ENCODE data around the gene DNLZ. TPM values are rescaled to one million over a fixed set of nuclear protein-coding genes. Genes with fewer than 3 reads are reported as not detected.

Gene DNLZ
- total RNA-seq, 1 donor from 2014 or later, result 40.2 TPM

GRCh38 chr9:136379891-136380290 is 16.3 kb upstream of the DNLZ start:
- intact Hi-C loops (cut with micrococcal nuclease), result no loop called here

GRCh38 chr9:136379401-136379800 is 15.9 kb upstream of the DNLZ start:
- intact Hi-C loops (cut with micrococcal nuclease), result no loop called here
- no peak for DNase-seq

More at GRCh38 chr9:136379891-136380290, 16.3 kb upstream of the DNLZ start:
- DNase-seq (no peak), ATAC-seq (no peak)

GRCh38 chr9:136379003-136379287 is 15.4 kb upstream of the DNLZ start:
- intact Hi-C loops (cut with micrococcal nuclease), result no loop called here
- no peak for ATAC-seq

More at GRCh38 chr9:136379401-136379800, 15.9 kb upstream of the DNLZ start:
- no peak for ATAC-seq

GRCh38 chr9:136378170-136379002 is 14.8 kb upstream of the DNLZ start:
- intact Hi-C loops (cut with micrococcal nuclease), result no loop called here
- ATAC-seq, result peak; percentile 34

More at GRCh38 chr9:136379003-136379287, 15.4 kb upstream of the DNLZ start:
- DNase-seq, result no peak

GRCh38 chr9:136377341-136378169 is 14.0 kb upstream of the DNLZ start:
- intact Hi-C loops (cut with micrococcal nuclease), result no loop called here
- ATAC-seq (no peak), DNase-seq (no peak)

More at GRCh38 chr9:136378170-136379002, 14.8 kb upstream of the DNLZ start:
- DNase-seq, result peak; percentile 59

GRCh38 chr9:136376457-136376856 is 12.9 kb upstream of the DNLZ start:
- ATAC-seq (no peak), DNase-seq (no peak)
- intact Hi-C loops (cut with micrococcal nuclease), result no loop called here

- DNase-seq (no peak), ATAC-seq (no peak)
- intact Hi-C loops (cut with micrococcal nuclease), result no loop called here
These were observed 11.6 kb upstream of the DNLZ start for GRCh38 chr9:136375096-136375495.

GRCh38 chr9:136374183-136374575 is 10.6 kb upstream of the DNLZ start:
- DNase-seq, result no peak
- intact Hi-C loops (cut with micrococcal nuclease), result no loop called here
- ATAC-seq, result no peak

GRCh38 chr9:136373300-136374182 is 10.0 kb upstream of the DNLZ start, which contains the start of gene CARD9:
Gene CARD9 (minus strand): TSS chr9:136373669. CDS start chr9:136372078, 1,591 bp downstream.
- ATAC-seq (peak; percentile 53), DNase-seq (peak; percentile 65)
- intact Hi-C loops (cut with micrococcal nuclease), result no loop called here

- intact Hi-C loops (cut with micrococcal nuclease), result no loop called here
- ATAC-seq (peak; percentile 72), DNase-seq (peak; percentile 74)
These were observed 9.2 kb upstream of the DNLZ start for GRCh38 chr9:136372561-136373299.

GRCh38 chr9:136372006-136372405 is 8.5 kb upstream of the DNLZ start:
- DNase-seq, result no peak
- ATAC-seq, result no peak
- intact Hi-C loops (cut with micrococcal nuclease), result no loop called here

- ATAC-seq, result no peak
- intact Hi-C loops (cut with micrococcal nuclease), result no loop called here
- DNase-seq, result no peak
These were observed 8.0 kb upstream of the DNLZ start for GRCh38 chr9:136371533-136371880.

GRCh38 chr9:136370687-136371532 is 7.4 kb upstream of the DNLZ start:
- intact Hi-C loops (cut with micrococcal nuclease), result no loop called here
- ATAC-seq (no peak), DNase-seq (no peak)

GRCh38 chr9:136370037-136370436 is 6.5 kb upstream of the DNLZ start:
- ATAC-seq (no peak), DNase-seq (no peak)
- intact Hi-C loops (cut with micrococcal nuclease), result no loop called here

- no peak for DNase-seq
- intact Hi-C loops (cut with micrococcal nuclease), result no loop called here
These were observed 4.6 kb upstream of the DNLZ start for GRCh38 chr9:136368190-136368589.

GRCh38 chr9:136367296-136368145 is 4.0 kb upstream of the DNLZ start:
- ATAC-seq (no peak), DNase-seq (no peak)
- intact Hi-C loops (cut with micrococcal nuclease), result no loop called here

More at GRCh38 chr9:136368190-136368589, 4.6 kb upstream of the DNLZ start:
- no peak for ATAC-seq

- intact Hi-C loops (cut with micrococcal nuclease), result no loop called here
- ATAC-seq (no peak), DNase-seq (no peak)
These were observed 3.3 kb upstream of the DNLZ start for GRCh38 chr9:136366826-136367225.

Measured in left ventricle myocardium superior (tissue), 1 donor.